ENCODE data around the gene DUSP19.

DNA sequence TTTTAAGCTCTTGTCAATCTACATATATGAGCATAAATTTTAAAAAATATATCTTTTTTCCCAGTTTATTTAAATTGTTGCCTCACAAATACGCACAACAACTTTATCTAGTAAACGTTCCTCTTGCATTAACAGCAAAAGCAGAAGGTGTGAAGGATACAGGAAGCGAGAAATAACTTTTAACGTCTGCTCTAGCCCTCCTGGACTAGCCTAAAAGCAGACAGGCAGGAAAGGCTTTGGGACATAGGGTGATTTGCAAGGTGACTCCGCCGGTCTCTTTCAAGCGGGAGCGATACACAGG is 434 bp upstream of the DUSP19 start:
- TF ChIP-seq, protein P1, sequence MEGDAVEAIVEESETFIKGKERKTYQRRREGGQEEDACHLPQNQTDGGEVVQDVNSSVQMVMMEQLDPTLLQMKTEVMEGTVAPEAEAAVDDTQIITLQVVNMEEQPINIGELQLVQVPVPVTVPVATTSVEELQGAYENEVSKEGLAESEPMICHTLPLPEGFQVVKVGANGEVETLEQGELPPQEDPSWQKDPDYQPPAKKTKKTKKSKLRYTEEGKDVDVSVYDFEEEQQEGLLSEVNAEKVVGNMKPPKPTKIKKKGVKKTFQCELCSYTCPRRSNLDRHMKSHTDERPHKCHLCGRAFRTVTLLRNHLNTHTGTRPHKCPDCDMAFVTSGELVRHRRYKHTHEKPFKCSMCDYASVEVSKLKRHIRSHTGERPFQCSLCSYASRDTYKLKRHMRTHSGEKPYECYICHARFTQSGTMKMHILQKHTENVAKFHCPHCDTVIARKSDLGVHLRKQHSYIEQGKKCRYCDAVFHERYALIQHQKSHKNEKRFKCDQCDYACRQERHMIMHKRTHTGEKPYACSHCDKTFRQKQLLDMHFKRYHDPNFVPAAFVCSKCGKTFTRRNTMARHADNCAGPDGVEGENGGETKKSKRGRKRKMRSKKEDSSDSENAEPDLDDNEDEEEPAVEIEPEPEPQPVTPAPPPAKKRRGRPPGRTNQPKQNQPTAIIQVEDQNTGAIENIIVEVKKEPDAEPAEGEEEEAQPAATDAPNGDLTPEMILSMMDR (conservative IDR thresholded peaks at IDR 0.05), result no peak
- no peak for TF ChIP-seq ZFX (IDR thresholded peaks at IDR 0.05)

Measured in C4-2B (cell line).